HepG2 (cell line): ENCODE data around the gene MAPK13. TPM values are rescaled to one million over a fixed set of nuclear protein-coding genes. Genes with fewer than 3 reads are reported as not detected.

Source experiments
- ATAC-seq: fragments of 200-7000 bp; cut with Tn5 transposase; 3 replicates; pipeline ENCODE4 v1.9.1; 2020; ENCODE audit warnings: mild to moderate bottlenecking, moderate library complexity
- BruUV-seq: library from RNA; stranded (reverse); fragments of 400-500 nt; replicated peaks from 2 replicates; lab custom pipeline; 2021; lab: Mats Ljungman, UMichigan
- CTCF ChIA-PET: fragments of 300-600 bp; formaldehyde crosslinking; extraction: SDS; loops from one replicate; lab custom pipeline; 2021; ENCODE audit warnings: low total read pairs, inconsistent platforms, low intra/inter-chr PET ratio; lab: Yijun Ruan, JAX
- POLR2A ChIA-PET: fragments of 350-600 bp; sonication (Branson Sonifier 250); formaldehyde crosslinking; loops from one replicate; lab custom pipeline; 2020; ENCODE audit warnings: antibody characterized with exemption, inconsistent platforms; lab: Yijun Ruan, JAX
- DNase-seq: peaks from one replicate; pipeline ENCODE4 v3.0.0-alpha.2; 2015; ENCODE audit warnings: low spot score
- FAIRE-seq: peaks from 3 replicates; lab custom pipeline; 2011; peaks lifted over from hg19 to GRCh38; lab: Jason Lieb, UNC
- H2AFZ ChIP-seq: one replicate; pipeline ENCODE4 v1.6.1; 2011; ENCODE audit warnings: low read length, inconsistent platforms
- H3K27ac ChIP-seq: fragments of 300-600 bp; 3 replicates; pipeline ENCODE4 v1.8.0; 2011; ENCODE audit warnings: mixed run types, mild to moderate bottlenecking, mixed read lengths, low read length, inconsistent platforms; ENCODE audit not compliant: insufficient read depth; ENCODE audit errors: extremely low read length
- H3K27me3 ChIP-seq, 2 experiments: fragments of 200-600 bp in 1 of 2; 2 replicates in 1 of 2; 3 replicates in 1 of 2; pipeline versions ENCODE4 v1.6.0 to v1.8.0; 2011; ENCODE audit warnings: low read length in 2 of 2, mild to moderate bottlenecking in 2 of 2, moderate library complexity in 2 of 2, inconsistent platforms in 1 of 2; ENCODE audit not compliant: insufficient read depth in 2 of 2, control insufficient read depth in 1 of 2
- H3K36me3 ChIP-seq, 2 experiments: fragments of 200-600 bp in 1 of 2; replicated peaks in 1 of 2; 2 replicates in 1 of 2; 3 replicates in 1 of 2; pipeline versions ENCODE4 v1.5.1 to v1.8.0; 2011; ENCODE audit warnings: low read length in 2 of 2, inconsistent platforms in 1 of 2; ENCODE audit not compliant: insufficient read depth in 2 of 2, control insufficient read depth in 1 of 2
- H3K4me1 ChIP-seq: 2 replicates; pipeline ENCODE4 v1.5.1; 2012; ENCODE audit warnings: low read length, inconsistent platforms; ENCODE audit not compliant: insufficient read depth
- H3K4me2 ChIP-seq: 2 replicates; pipeline ENCODE4 v1.6.0; 2011; ENCODE audit warnings: low read depth, low read length, inconsistent platforms
- H3K4me3 ChIP-seq, 3 experiments: fragments of 200-600 bp in 1 of 3; sonication (generic), shearing (Covaris generic) in 1 of 3; replicated peaks in 1 of 3; 2 replicates each; pipeline ENCODE4 v1.5.1; 2011 to 2016; ENCODE audit warnings: low read length in 3 of 3, inconsistent platforms in 2 of 3, low read depth in 2 of 3, mild to moderate bottlenecking in 2 of 3, control low read depth in 1 of 3, mixed read lengths in 1 of 3; ENCODE audit not compliant: insufficient read depth in 1 of 3
- H3K79me2 ChIP-seq: one replicate; pipeline ENCODE4 v1.6.1; 2011; ENCODE audit warnings: low read length, inconsistent platforms; ENCODE audit not compliant: insufficient read depth
- H3K9ac ChIP-seq: 2 replicates; pipeline ENCODE4 v1.6.0; 2011; ENCODE audit warnings: mild to moderate bottlenecking, low read depth, low read length, inconsistent platforms; ENCODE audit not compliant: insufficient read depth
- H3K9me3 ChIP-seq: 2 replicates; pipeline ENCODE4 v1.5.1; 2012; ENCODE audit warnings: mild to moderate bottlenecking, low read length
- H4K20me1 ChIP-seq: 2 replicates; pipeline ENCODE4 v1.6.0; 2011; ENCODE audit warnings: inconsistent platforms, mild to moderate bottlenecking, low read length, moderate library complexity; ENCODE audit not compliant: insufficient read depth
- GMEB2 ChIP-seq: IDR thresholded peaks from 2 replicates; pipeline ENCODE4 v1.6.1; 2016; ENCODE audit warnings: missing biosample characterization, missing genetic modification reagents, low read depth
- KLF9 ChIP-seq: IDR thresholded peaks from 2 replicates; pipeline ENCODE4 v1.6.1; 2016; ENCODE audit warnings: low read depth
- ZNF431 ChIP-seq: sonication (generic); formaldehyde crosslinking; IDR thresholded peaks from 2 replicates; pipeline ENCODE4 v1.9.0; 2022; ENCODE audit warnings: missing genetic modification reagents, low read depth, mild to moderate bottlenecking, borderline replicate concordance
- WGBS: methylation state at CpG from one replicate; pipeline ENCODE4 v1.1.6; 2017; ENCODE audit warnings: low lambda C conversion rate; 5-methylcytosine and 5-hydroxymethylcytosine counted together
- in situ Hi-C: cut with HindIII; loops from 2 replicates; pipeline ENCODE4 v1.10.0; 2017; ENCODE audit warnings: low pct_unique_long_range_greater_than_20kb; ENCODE audit not compliant: extremely low pct_ligation_motif_present
- intact Hi-C: fragments of 100-400 bp; cut with micrococcal nuclease; formaldehyde crosslinking; loops from one replicate; pipeline ENCODE4 v1.10.0; 2022; ENCODE audit not compliant: unreplicated experiment
- polyA plus RNA-seq, 8 experiments: library from polyadenylated mRNA; depleted of rRNA in 3 of 8; stranded (reverse) in 7 of 8; unstranded in 1 of 8; fragments of >200 nt; fragmentation: Illumina TruSeq in 4 of 8; extraction: Trizol in 4 of 8; gene quantifications; 2 replicates each; pipeline versions ENCODE4 v1.2.1 to v1.2.3, GENCODE V29; 2011 to 2016; ENCODE audit warnings: low read depth in 4 of 8, missing spikeins in 1 of 8, mixed read lengths in 1 of 8; ENCODE audit not compliant: insufficient read depth in 1 of 8
- total RNA-seq, 5 experiments: library from RNA; depleted of rRNA; stranded (reverse); fragments of >200 nt; fragmentation: Illumina TruSeq; extraction: Trizol; gene quantifications; 2 replicates each; pipeline ENCODE4 v1.2.3, GENCODE V29; 2016; ENCODE audit warnings: low read depth in 1 of 5
- TF ChIP-seq, protein P1 (sequence below): sonication (generic); formaldehyde crosslinking; conservative IDR thresholded peaks from 2 replicates; pipeline ENCODE4 v1.8.0; 2022; ENCODE audit warnings: missing genetic modification reagents

MAPK13 gene
- total and polyA plus RNA-seq, 2 of the 13 experiments (the other 11 are each of a cell fraction or from before 2014, with no cell fraction given) = 12.7 to 43.4 TPM

DNA sequence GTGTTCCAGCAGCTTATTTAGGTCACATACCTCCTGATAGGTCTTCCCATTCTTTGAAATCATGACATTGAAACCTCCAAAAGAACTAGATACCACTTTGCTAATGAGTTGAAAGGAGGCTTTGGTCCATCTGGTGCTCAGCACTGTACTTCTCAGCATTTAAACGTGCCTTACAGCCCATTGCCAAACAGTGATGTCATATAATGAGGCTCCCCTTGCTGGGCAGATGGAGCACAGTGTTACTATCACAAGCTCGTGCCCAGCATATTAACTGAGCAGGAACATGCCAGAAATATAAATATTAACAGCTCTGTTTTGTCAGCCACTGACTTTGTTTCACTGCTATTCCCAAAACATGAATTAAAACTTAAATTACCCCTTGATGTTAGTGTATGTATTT lies 25.5 kb upstream of the MAPK13 start:
- CTCF ChIA-PET = no interaction called here

More for the DNA sequence above, 25.5 kb upstream of the MAPK13 start:
- Histone ChIP-seq H3K4me2 (no peak overlapping the region), H3K4me1 (0 out of 2 replicates have a peak, but pooled peaks cover 5% of the 10 kb centered on the region), H3K79me2 (no peaks in the 10 kb centered on the region), H3K27me3 (no peaks in the 10 kb centered on the region), H4K20me1 (no peaks in the 10 kb centered on the region), H3K27ac (no peak overlapping the region), H3K36me3 (peaks cover 30 to 75% of the 10 kb centered on the region in 2 experiments), H2AFZ (no peak overlapping the region), H3K9ac (no peak overlapping the region), H3K4me3 (no peak overlapping the region), H3K9me3 (no peaks in the 10 kb centered on the region)
- no TSS peak for BruUV-seq
- intact Hi-C loops = no loop called here
- TF ChIP-seq, protein P1, sequence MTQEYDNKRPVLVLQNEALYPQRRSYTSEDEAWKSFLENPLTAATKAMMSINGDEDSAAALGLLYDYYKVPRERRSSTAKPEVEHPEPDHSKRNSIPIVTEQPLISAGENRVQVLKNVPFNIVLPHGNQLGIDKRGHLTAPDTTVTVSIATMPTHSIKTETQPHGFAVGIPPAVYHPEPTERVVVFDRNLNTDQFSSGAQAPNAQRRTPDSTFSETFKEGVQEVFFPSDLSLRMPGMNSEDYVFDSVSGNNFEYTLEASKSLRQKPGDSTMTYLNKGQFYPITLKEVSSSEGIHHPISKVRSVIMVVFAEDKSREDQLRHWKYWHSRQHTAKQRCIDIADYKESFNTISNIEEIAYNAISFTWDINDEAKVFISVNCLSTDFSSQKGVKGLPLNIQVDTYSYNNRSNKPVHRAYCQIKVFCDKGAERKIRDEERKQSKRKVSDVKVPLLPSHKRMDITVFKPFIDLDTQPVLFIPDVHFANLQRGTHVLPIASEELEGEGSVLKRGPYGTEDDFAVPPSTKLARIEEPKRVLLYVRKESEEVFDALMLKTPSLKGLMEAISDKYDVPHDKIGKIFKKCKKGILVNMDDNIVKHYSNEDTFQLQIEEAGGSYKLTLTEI (CRISPR knock-in tag) = no peak
- TF ChIP-seq GMEB2 (CRISPR knock-in tag) (no peak), ZNF431 (CRISPR knock-in tag) (no peak), KLF9 (CRISPR knock-in tag) (no peak)
- DNase-seq (no peak), ATAC-seq (no peak), FAIRE-seq (no peak)
- POLR2A ChIA-PET = no interaction called here
- WGBS = 100% methylated on average over 2 of the region's 2 CpGs
- in situ Hi-C loops = no loop called here
